Measurements from ENCODE around the gene TRIM28. TPM values are rescaled to one million over a fixed set of nuclear protein-coding genes. Genes with fewer than 3 reads are reported as not detected.

TRIM28 gene
- total and polyA plus RNA-seq, 2 experiments from 2014 or later, result 159 to 191 TPM

- H3K4me2 ChIP-seq, result peak overlapping the region; percentile 73
Measured at GRCh38 chr19:58562122-58563033, 18.5 kb downstream of the TRIM28 start.

GRCh38 chr19:58563034-58563573, 19.2 kb downstream of the TRIM28 start:
- H3K27ac ChIP-seq, result no peak overlapping the region
- H3K36me3 ChIP-seq (replicated peaks; ENCODE audit: insufficient read depth, low read depth), result no peaks in the 10 kb centered on the region
- no peak for TF ChIP-seq CTCF (IDR thresholded peaks at IDR 0.05; ENCODE audit: poor library complexity)
- TF ChIP-seq EZH2 (IDR thresholded peaks at IDR 0.05; ENCODE audit: borderline replicate concordance), result no peak
- TF ChIP-seq EZH2phosphoT487 (IDR thresholded peaks at IDR 0.05; ENCODE audit: low read depth, severe bottlenecking, unreplicated experiment), result no peak
- no peaks in the 10 kb centered on the region for H4K20me1 ChIP-seq (ENCODE audit: insufficient read depth, poor library complexity, severe bottlenecking)
- no peak overlapping the region for H2AFZ ChIP-seq
- H3K4me3 ChIP-seq, result no peak overlapping the region
- H3K4me1 ChIP-seq (ENCODE audit: insufficient read depth), result peaks cover 8% of the 10 kb centered on the region
- no peaks in the 10 kb centered on the region for H3K27me3 ChIP-seq
- H3K9me2 ChIP-seq (replicated peaks; ENCODE audit: insufficient read depth), result no peaks in the 10 kb centered on the region
- no peaks in the 10 kb centered on the region for H3K9me3 ChIP-seq (ENCODE audit: low read depth)
- WGBS (ENCODE audit: low lambda C conversion rate, missing lambda C conversion rate), result 60% methylated on average over 32 of the region's 40 CpGs
- peaks cover 20% of the 10 kb centered on the region for H3K79me2 ChIP-seq
- peak overlapping the region; percentile 73 for H3K4me2 ChIP-seq
- DNase-seq (ENCODE audit: low spot score), result peak; percentile 8

More at GRCh38 chr19:58562122-58563033, 18.5 kb downstream of the TRIM28 start:
- no peak overlapping the region for H3K4me3 ChIP-seq
- H3K4me1 ChIP-seq (ENCODE audit: insufficient read depth), result peaks cover 8% of the 10 kb centered on the region
- H2AFZ ChIP-seq, result no peak overlapping the region
- 75% methylated on average over 83 of the region's 107 CpGs for WGBS (ENCODE audit: low lambda C conversion rate, missing lambda C conversion rate)
- H3K36me3 ChIP-seq (replicated peaks; ENCODE audit: insufficient read depth, low read depth), result no peaks in the 10 kb centered on the region
- no peaks in the 10 kb centered on the region for H3K9me3 ChIP-seq (ENCODE audit: low read depth)
- H3K79me2 ChIP-seq, result peaks cover 27% of the 10 kb centered on the region
- DNase-seq (ENCODE audit: low spot score), result peak; percentile 27
- no peaks in the 10 kb centered on the region for H3K9me2 ChIP-seq (replicated peaks; ENCODE audit: insufficient read depth)
- no peaks in the 10 kb centered on the region for H4K20me1 ChIP-seq (ENCODE audit: insufficient read depth, poor library complexity, severe bottlenecking)
- H3K27ac ChIP-seq, result no peak overlapping the region
- H3K27me3 ChIP-seq, result no peaks in the 10 kb centered on the region
- no peak for TF ChIP-seq EZH2phosphoT487 (IDR thresholded peaks at IDR 0.05; ENCODE audit: low read depth, severe bottlenecking, unreplicated experiment)
- TF ChIP-seq EZH2 (IDR thresholded peaks at IDR 0.05; ENCODE audit: borderline replicate concordance), result no peak
- TF ChIP-seq CTCF (IDR thresholded peaks at IDR 0.05; ENCODE audit: poor library complexity), result no peak

- H4K20me1 ChIP-seq (ENCODE audit: insufficient read depth, poor library complexity, severe bottlenecking), result no peaks in the 10 kb centered on the region
- H3K27me3 ChIP-seq, result no peaks in the 10 kb centered on the region
- no peak overlapping the region for H3K27ac ChIP-seq
- H3K4me3 ChIP-seq, result no peak overlapping the region
- H3K36me3 ChIP-seq (replicated peaks; ENCODE audit: insufficient read depth, low read depth), result no peaks in the 10 kb centered on the region
- no peaks in the 10 kb centered on the region for H3K9me2 ChIP-seq (replicated peaks; ENCODE audit: insufficient read depth)
- WGBS (ENCODE audit: low lambda C conversion rate, missing lambda C conversion rate), result 89% methylated on average over 6 of the region's 6 CpGs
- no peak overlapping the region for H3K4me2 ChIP-seq
- H3K79me2 ChIP-seq, result peaks cover 20% of the 10 kb centered on the region
- no peak for DNase-seq (ENCODE audit: low spot score)
- H3K4me1 ChIP-seq (ENCODE audit: insufficient read depth), result peaks cover 8% of the 10 kb centered on the region
- H2AFZ ChIP-seq, result no peak overlapping the region
- no peaks in the 10 kb centered on the region for H3K9me3 ChIP-seq (ENCODE audit: low read depth)
- no peak for TF ChIP-seq EZH2phosphoT487 (IDR thresholded peaks at IDR 0.05; ENCODE audit: low read depth, severe bottlenecking, unreplicated experiment)
- TF ChIP-seq CTCF (IDR thresholded peaks at IDR 0.05; ENCODE audit: poor library complexity), result no peak
- no peak for TF ChIP-seq EZH2 (IDR thresholded peaks at IDR 0.05; ENCODE audit: borderline replicate concordance)
Measured at GRCh38 chr19:58563823-58564222, 20.0 kb downstream of the TRIM28 start.

Data from hepatocyte (in vitro differentiated cells).